Bone marrow (tissue), 2 donors: ENCODE data around the gene MPV17.
"Not testable (repeated sequence)": the region's sequence is repeated elsewhere in the genome, so short reads cannot be mapped to it uniquely, and the experiment has no call there.

Experiments
- DNase-seq, 2 donors: peaks; one replicate each; lab custom pipeline; 2025; lab: John Stamatoyannopoulos, UW

The MPV17 gene

DNA sequence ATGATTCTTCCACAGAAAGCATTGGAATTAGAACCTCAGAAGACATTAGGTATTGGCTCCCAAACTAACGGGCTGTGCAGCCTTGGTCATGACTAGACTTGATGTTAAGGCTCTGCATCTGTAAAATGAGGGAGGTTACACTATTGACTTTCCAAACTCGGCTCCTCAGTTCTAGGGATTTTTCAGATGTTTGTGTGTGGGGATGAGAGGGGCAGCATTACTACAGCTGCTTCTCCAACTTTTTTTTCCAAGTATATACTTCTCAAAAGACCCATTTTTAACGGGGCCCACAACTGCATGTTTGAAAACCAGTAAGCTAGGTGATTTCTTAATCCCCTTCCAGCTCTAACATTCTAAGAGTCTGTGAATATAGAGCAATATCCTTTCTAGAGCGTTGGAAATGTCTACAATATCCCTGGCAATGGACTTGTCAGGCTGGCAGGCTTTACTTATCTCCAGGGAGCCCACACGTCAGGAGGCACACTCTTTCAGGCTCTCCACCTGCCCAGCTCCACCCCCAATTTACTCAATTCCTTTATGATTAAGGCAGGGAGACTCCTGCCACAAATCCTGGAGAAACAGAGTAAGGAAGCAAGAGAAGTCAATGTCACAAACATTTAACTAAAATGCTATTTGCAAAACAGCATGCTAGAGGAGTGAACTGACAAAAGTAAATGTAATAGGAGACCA is 844 bp upstream of the MPV17 start:
- no peak for DNase-seq

DNA sequence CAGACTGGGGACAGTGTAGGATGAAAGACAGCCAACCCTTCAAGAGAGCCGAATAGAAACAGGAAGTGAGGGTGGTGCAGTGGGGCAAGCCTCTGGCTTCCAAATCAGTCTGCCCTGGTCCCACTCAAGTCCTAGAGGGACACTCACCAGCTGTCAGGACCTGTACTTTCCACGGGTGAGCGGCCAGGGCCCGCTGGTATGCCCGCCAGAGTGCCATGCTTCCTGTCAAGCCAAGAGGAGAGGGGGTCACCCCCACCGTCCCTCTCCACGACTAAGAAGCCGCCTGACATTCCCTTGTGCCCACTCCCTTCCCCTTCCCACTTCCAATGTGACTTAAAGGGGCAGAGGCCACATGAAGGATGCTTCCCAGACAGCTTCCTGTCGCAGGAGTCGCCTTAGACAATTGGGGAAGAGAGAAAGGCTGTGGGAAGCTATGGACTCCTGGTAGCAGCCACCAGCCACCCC is 564 bp downstream of the MPV17 start:
- no peak for DNase-seq

DNA sequence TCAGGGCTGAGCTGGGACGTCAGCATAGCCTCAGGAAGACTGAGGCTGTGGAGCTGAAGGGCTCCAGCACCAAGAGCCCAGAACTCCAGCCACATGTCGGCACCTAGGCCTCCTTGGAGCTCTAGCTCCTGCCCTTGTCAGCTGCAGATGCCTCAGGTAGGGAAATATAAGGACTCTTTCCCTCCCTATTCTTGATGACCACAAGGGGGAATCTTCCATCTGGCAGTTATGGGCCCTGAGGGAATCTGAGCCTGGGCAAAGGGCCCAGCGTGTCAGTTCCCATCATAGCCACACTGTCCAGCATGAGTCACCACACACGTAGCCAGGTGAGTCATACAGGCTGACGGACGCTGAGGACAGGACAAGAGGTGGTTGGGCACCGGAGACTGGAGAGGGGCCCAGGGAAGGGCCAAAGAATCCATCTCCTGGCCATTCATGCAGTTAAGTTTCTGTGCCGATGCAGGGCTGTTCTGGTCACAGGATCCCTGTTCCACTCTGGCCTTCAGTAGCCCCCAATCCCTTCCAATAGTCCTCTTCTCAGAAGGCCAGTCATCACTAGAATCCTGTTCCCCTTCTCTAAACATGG is 1.8 kb downstream of the MPV17 start:
- no peak for DNase-seq

DNA sequence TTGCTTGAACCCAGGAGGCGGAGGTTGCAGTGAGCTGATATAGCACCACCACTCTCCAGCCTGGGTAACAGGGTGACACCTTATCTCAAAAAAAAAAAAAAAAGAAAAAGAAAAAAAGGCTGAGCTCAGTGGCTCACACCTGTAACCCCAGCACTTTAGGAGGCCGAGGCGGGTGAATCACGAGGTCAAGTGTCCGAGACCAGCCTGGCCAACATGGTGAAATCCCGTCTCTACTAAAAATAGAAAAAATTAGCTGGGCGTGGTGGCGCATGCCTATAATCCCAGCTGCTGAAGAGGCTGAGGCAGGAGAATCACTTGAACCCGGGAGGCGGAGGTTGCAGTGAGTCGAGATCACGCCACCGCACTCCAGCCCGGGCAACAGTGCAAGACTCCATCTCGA is 3.1 kb downstream of the MPV17 start:
- not testable (repeated sequence) for DNase-seq

DNA sequence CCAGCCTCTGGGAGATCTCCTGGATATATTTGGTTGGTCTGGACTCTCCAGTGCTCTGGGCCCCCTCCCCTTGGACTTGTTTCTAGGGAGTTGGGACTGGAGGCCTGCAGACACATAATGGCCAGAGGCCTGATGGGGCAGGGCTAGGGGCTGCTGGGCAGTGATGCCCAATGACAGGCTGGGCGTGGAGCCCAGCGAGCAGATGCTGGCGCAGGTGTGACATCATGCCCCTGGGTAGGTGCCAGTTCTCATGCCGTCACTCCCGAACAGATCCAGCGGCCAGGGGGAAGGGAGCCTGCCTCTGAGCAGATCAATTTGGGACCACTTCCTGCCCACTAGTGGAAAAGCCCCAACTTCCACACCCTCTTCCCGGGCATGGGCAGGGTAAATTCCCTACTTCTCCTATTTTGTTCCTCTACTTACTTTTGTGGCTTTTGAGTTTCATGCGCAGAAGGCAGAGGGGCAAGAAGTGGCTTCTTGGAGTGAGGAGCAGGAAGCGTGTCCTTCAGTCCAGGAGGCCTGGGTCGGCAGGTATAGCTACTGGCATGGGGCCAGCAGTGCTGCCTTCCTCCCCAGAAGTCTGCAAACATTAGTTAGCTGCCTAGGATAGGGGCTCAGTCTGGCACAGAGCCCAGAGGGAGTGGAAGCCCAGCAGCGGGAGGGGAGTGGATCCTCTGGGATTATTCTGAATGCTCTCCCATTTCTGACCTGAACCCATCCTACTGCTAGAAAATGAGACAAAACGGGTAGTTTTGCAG is 6.1 kb downstream of the MPV17 start:
- DNase-seq: no peak

DNA sequence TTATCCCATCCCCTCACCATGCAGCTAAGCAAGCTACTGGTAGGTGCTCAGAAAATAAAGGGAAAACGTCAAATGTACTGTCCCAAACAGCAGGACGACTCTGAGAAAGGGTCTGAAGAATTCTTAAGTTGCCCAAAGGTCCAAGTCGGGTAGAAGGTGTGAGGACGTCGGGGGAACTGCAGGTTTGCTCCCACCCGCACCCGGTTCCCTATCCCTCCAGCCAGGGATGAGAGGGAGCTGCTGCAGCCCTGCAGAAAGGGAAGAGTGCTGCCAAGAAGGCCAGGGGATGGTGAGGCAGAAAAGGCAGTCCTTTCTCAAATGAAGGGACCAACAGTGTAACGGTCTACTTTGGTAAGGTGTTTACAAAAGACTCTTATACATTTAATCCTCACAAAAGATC is 7.8 kb downstream of the MPV17 start:
- no peak for DNase-seq

DNA sequence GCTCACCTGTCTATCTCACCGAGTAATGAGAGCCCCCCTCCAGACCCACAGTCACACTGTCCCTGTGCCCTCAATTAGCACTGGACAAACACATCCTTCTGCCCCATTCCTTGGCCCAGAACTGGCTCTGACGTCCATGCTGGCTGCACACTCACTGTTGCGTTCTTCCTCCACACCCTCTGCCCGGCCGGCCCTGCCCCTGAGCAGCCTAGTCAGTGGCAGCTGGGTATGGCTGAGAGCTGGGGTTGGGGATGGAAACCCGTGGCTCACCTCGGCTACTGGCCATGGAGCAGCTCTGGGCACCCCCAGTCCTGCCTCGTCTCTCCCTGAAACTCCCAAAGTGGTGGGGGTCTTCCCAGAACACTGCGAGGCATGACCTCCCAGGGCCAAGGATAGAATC is 8.2 kb downstream of the MPV17 start:
- DNase-seq: no peak

DNA sequence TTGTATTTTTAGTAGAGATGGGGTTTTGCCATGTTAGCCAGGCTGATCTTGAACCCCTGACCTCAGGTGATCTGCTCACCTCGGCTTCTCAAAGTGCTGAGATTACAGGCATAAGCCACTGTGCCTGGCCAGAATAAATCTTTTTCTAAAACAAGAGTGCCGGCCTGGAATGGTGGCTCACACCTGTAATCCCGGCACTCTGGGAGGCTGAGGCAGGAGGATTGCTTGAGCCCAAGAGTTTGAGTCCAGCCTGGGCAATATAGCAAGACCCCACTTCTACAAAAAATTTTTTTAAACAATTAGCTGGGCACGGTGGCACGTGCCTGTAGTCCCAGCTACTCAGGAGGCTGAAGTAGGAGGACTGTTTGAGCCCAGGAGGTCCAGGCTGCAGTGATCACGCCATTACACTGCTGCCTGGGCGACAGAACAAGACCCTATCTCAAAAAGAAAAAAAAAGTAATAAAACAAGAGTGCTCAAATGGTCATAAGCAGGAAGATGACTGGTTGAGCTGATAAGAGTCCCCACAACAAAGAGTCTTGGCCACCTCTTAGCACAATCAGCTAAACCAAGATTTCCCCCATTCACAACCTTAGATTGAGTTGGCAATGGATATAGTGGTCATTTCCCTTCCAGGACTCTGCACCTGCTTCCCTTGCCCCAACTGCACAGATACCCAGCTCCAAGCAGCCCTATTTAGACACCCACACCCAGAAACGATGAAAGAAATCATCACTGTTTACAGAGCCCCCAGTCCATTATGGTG is 8.8 kb downstream of the MPV17 start:
- no peak for DNase-seq

DNA sequence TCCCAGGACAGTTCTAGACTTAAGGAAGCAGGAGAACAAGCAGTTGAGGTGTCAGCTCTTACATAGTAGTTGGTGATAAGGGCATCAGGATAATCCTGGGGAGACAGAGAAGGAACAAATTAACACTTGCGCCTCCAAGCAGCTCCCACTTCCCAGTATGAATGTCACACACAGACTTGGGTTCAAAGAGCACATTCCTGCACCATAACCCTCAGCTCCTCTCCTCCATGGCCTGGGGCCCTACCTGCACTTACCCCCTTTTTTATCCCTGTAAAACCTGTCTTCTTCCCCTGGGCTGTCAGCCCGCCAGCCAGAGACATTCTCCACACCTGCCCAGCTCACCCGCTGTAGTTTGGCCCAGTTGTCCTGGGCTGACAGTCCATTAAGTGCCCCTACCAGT is 10.7 kb downstream of the MPV17 start:
- DNase-seq: no peak

DNA sequence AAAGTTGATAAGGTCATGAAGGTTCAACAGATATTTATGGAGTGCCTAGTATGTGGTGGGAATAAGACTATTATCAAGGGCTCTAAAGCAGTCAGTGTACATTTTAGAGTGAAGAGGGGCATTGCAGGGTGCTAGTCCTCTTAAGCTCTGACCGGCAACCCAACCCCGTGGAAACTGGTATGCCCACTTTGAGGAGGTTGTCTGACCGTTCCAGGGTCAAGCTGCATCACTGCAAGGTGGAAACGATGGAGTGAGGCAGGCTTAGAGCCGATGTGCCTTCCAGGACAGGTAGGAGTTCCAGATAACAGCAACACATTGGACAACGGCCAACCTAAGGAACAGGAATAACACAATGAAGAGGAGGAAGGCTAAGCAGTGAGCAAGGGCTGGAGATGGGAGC is 13.2 kb downstream of the MPV17 start:
- no peak for DNase-seq

DNA sequence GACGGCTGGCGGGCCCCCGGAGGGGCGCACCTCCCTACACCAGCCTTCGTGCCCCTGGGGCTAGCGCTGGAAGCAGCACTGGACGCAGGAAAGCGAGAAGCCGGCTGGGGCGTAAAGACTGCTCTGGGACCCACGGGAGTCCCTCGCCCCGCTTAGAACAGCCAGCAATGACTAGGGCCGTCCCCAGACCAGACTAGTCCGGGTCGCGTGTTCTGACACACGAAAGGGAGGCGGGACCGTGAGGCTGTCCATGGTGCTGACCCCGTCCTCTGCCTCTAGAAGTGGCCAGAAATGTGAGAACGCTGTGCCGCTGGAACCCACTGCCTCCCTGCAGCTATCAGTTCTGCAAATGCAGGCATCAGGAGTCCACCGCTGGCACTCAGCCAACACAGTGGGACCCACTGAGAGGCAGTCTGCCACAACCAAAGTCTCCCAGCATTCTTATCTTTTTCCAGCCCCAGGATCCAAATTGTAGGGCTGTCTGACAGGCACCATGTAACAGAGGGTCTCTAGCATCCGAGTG is 14.5 kb downstream of the MPV17 start, which contains the start of gene UCN:
Gene UCN (minus strand): TSS at position 87 of the 523 bp plus-strand sequence. CDS start 550 bp downstream, outside the sequence.
- no peak for DNase-seq

DNA sequence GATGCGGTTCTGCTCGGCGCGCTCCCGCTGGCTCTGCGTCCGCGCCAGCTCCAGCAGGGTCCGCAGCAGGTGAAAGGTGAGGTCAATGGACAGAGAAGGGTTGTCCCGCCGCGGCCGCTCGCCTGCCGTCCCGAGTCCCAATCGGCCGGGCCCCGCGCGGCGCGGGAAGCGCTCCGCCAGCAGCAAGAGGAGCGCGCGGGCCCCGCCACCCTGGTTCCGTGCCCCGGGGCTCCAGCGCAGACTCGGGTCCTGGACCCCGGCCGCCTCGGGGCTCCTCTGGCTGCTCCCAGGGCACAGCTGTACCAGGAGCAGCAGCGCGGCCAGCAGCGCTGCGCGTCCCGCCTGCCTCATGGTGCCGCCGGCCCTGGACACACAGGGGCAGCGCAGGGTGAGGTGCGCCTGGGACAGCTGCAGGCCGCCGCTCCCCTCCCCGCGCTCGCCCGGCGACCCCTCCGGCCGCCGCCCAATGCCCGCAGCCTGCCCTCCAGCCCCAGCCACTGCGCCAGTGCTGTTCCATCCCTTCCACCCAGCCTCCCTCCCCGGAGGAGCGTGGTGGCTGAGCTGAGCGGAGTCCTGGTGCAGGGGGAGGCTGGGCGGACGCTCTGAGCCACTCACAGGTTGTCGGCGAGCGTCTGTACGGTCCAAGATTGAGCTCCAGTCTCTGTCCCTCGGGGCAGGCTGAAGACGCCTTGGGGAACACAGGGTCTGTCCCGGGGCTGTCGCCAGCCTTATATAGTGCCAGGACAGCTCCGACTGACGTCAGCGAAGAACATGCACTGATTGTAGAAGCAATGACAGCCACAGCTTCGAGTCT is 15.1 kb downstream of the MPV17 start:
- no peak for DNase-seq

DNA sequence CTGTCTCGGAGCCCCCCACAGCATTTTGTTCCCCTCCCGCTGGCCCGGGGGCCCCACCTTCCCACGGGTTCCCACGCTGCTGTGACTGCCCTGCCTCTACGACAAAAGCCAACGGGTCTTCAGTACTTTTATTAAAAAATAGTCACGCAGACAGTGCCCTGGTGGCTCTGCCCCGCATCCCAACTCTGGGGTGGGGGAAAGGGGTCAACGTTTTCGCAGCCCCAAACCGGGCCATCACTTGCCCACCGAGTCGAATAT is 15.7 kb downstream of the MPV17 start:
- DNase-seq: no peak

DNA sequence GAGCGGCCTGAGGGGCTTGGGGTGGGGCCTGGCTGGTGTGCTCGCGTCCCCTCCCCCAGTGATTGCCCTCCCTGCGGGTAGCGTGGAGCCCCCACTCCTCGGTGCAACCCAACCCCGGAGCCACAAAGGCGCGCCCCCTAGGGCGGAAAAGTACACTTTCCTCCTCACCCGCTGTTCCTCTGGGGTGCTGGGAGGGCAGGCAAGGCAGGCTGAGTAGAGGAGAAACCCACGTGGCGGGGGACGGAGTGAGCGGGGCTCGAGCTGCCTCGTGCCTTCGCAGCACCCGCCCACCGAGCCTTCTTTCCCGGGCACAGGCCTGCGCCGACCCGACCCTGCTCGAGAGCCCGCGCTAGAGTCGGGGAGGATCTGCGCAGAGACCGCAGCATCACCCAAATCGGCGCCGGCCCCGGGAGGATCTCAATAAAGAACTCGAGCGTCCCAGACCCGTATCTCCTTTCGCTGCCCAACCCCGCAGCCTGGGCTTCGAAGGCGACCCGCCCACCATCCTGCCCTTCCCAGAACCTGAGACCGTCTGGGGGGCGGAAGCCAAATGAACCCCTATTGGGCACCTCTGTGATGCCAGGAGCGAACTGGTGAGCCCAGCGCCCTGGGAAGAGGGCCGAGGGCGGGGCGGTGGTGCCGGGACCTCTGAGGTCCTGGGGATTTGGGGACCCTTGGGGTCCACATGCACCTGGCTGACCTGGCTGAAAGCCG is 16.2 kb downstream of the MPV17 start:
- no peak for DNase-seq

DNA sequence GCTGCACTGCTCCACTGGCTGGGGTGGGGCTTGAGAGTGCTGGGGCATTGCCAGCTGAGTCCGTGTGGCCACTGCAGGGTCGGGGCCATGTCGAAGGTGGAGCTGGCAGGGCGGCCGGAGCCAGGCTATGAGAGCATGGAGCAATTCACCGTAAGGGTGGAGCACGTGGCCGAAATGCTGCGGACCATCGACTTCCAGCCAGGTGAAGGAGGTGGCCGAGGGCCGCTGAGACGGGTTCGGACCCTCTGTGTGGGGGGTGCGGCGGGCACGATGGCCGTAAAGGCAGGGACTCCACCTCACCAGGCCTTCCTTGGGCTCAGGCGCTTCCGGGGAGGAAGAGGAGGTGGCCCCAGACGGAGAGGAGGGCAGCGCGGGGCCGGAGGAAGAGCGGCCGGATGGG is 16.8 kb downstream of the MPV17 start:
- no peak for DNase-seq

DNA sequence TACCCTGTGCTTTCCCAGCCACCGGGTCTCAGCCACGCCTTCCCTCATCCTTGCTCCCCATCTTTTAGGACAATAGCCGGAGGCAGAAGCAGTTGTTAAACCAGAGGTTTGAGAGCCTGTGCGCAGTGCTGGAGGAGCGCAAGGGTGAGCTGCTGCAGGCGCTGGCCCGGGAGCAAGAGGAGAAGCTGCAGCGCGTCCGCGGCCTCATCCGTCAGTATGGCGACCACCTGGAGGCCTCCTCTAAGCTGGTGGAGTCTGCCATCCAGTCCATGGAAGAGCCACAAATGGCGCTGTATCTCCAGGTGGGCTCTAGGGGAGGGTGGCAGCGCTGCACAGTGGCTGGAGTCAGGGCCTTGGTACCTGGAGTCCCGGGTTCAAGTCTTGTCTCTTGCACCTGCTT is 17.4 kb downstream of the MPV17 start:
- no peak for DNase-seq

DNA sequence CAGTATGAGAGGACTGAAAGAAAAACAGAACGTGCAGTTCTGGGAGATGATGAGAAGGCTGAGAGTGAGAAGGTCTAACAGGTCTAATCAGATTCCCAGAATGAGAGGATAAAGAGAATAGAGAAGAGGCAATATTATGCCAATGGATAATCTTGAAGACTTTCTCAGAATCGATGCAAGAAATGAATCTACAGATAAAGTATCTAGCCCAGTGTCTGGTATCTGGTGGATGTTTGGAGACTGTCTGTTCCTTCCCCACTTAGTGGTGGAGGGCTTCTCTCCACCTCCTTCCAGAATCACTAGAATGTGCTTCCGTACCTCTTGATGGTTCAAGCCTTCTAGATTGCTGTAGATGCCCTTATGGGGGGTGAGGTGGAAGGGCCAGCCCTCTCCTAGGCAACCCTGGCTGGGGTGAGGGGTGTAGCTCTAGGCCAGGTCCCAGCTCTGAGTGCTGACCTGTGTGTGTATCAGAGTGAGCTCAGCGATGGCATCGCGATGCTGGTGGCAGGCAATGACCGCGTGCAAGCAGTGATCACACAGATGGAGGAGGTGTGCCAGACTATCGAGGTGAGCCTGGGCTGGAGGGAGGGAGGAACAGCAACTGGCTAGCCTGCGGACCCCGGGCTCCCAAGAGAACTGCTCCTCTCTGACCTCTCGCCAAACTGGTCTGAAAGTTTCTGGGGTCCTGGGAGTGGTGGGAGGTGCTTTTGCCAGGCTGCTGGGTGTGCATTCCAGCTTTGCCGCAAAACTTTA is 18.2 kb downstream of the MPV17 start:
- DNase-seq: no peak

DNA sequence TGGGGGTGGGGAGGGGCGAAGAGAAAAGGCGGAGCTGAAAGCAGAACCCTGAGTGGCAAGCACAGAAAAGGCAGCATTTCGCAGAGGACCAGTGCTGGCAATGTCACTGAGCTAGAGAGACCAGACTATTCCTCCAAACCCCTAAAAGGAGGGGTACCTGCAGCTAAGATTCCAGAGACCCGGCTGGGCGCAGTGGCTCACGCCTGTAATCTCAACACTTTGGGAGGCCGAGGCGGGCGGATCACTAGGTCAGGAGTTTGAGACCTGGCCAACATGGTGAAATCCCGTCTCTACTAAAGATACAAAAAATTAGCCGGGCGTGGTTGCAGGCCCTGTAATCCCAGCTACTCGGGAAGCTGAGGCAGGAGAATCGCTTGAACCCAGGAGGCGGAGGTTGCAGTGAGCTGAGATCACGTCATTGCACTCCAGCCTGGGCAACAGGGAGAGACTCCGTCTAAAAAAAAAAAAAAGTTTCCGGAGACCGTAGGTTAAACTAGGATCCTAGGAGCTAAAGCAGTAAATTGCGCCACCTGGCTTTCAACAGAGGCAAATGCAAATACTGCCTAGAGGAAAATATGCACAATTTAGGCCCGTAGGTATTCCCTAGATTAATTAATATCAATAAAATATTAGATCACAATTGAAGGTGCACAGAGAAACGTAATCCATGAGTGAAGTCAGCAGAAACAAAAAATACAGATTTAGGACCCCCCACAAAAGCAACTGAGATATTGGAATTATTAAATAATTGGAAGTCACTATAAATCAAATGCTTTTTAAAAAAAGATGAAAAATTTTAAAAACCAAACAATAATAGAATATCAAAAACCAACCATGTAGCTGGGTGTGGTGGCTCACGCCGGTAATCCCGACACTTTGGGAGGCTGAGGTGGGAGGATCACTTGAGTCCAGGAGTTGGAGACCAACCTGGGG is 19.5 kb downstream of the MPV17 start:
- peak in 1 of 2 donors; percentile 28 for DNase-seq

DNA sequence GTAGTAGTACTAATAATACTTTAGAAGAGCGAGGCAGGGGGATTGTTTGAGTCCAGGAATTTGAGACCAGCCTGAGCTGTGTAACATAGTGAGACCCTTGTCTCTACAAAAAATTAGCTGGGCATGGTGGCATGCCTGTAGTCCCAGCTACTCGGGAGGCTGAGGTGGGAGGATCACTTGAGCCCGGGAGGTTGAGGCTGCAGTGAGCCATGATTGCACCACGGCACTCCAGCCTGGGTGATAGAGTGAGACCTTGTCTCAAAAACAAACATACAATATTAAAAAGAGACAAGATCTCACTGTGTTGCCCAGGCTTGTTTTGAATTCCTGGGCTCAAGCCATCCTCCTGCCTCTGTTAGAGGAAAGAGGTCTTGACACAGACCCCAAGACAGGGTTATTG is 22.3 kb downstream of the MPV17 start:
- not testable (repeated sequence) for DNase-seq
